ENCODE results near the gene TNNT2. TPM values are rescaled to one million over a fixed set of nuclear protein-coding genes. Genes with fewer than 3 reads are reported as not detected.

TNNT2 gene
- total and polyA plus RNA-seq, 2 of the 8 experiments (the other 6 are each of a cell fraction or from before 2014, with no cell fraction given): 3.1 to 21.0 TPM

DNA sequence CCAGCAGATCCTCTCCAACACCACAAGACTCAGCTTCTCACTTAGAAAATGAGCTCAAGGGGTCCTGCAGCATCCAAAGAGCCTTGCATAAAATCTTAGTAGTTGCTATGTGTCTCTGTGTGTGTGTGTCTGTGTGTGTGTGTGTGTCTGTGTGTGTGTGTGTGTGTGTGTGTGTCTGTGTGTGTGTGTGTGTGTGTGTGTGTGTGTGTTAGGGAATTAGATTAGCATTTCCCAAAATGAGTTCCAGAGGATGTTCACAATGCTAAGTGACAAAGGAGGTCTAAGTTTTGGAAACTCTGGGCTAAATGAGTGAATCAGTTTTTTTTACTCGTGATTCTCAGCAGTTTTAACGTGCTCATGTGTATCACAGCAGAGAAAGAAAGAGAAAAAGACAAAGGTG, 30.5 kb downstream of the TNNT2 start (continued):
- TF ChIP-seq JUN (IDR thresholded peaks at IDR 0.05; ENCODE audit: low read depth, low read length): no peak
- TF ChIP-seq CHD1 (IDR thresholded peaks at IDR 0.05; ENCODE audit: low read depth, low read length): no peak

Measured in H1 (cell line).